OCI-LY3 (cell line): ENCODE results near the gene PXDN.

Experiments
- EZH2phosphoT487 ChIP-seq: fragments of 200-600 bp; shearing (Covaris generic); IDR thresholded peaks from 2 replicates; pipeline ENCODE4 v1.6.1; 2018; ENCODE audit warnings: antibody characterized with exemption, mixed run types, low read depth
- TF ChIP-seq, protein P1 (sequence below): fragments of 200-600, 300-600 bp; sonication (generic); IDR thresholded peaks from 2 replicates; pipeline ENCODE4 v1.5.1; 2014; ENCODE audit warnings: antibody characterized with exemption, low read length, low read depth

DNA sequence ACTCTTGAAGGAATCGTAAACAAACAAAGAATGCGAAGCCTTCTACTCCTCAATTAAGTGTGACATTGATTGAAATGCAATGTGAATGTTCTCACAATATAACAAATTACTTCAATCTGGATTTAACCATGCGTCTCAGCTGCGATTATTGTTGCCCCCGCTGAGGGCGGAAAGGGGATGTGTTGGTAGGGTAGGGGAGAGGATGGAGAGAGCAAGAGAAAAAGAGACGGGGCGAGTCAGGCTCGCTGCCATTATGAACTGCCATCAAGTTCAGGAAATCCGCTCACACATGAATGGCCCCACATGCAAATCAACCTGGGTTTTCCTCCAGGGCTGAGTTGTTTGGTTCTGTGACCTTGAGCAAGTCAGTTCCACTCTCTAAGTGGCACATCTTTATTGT lies 129.8 kb downstream of the PXDN start:
- TF ChIP-seq, protein P1, sequence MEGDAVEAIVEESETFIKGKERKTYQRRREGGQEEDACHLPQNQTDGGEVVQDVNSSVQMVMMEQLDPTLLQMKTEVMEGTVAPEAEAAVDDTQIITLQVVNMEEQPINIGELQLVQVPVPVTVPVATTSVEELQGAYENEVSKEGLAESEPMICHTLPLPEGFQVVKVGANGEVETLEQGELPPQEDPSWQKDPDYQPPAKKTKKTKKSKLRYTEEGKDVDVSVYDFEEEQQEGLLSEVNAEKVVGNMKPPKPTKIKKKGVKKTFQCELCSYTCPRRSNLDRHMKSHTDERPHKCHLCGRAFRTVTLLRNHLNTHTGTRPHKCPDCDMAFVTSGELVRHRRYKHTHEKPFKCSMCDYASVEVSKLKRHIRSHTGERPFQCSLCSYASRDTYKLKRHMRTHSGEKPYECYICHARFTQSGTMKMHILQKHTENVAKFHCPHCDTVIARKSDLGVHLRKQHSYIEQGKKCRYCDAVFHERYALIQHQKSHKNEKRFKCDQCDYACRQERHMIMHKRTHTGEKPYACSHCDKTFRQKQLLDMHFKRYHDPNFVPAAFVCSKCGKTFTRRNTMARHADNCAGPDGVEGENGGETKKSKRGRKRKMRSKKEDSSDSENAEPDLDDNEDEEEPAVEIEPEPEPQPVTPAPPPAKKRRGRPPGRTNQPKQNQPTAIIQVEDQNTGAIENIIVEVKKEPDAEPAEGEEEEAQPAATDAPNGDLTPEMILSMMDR, result no peak
- no peak for TF ChIP-seq EZH2phosphoT487
